ENCODE measurements around the gene GFOD1.

GFOD1 gene

GRCh38 chr6:13398069-13398381, 89.4 kb downstream of the GFOD1 start:
- Histone ChIP-seq H3F3A (ENCODE audit: control insufficient read depth, insufficient read depth) (no peaks in the 10 kb centered on the region), H3K4me2 (ENCODE audit: low read length) (no peak overlapping the region), H3K79me2 (ENCODE audit: control insufficient read depth, low read length) (no peaks in the 10 kb centered on the region), H3K27me3 (ENCODE audit: control insufficient read depth, low read length) (no peaks in the 10 kb centered on the region), H3K27ac (ENCODE audit: low read depth, low read length) (no peak overlapping the region), H3K36me3 (ENCODE audit: control insufficient read depth, low read length) (no peaks in the 10 kb centered on the region), H3K9me3 (ENCODE audit: control insufficient read depth, insufficient read depth, low read length) (no peaks in the 10 kb centered on the region), H3K9me2 (replicated peaks; ENCODE audit: control insufficient read depth, low read length) (no peaks in the 10 kb centered on the region), H4K20me1 (ENCODE audit: control insufficient read depth, insufficient read depth, low read depth, low read length) (no peaks in the 10 kb centered on the region), H3K4me3 (ENCODE audit: low read length) (no peak overlapping the region), H3K4me1 (ENCODE audit: control insufficient read depth, low read length) (peaks cover 27% of the 10 kb centered on the region)
- no peak for TF ChIP-seq EZH2phosphoT487 (IDR thresholded peaks at IDR 0.05; ENCODE audit: borderline replicate concordance, low read length)
- TF ChIP-seq CTCF (IDR thresholded peaks at IDR 0.05; ENCODE audit: low read depth, low read length, poor library complexity, severe bottlenecking) = no peak

GRCh38 chr6:13397359-13398068, 89.9 kb downstream of the GFOD1 start:
- Histone ChIP-seq H3K27me3 (ENCODE audit: control insufficient read depth, low read length) (no peaks in the 10 kb centered on the region), H3K9me3 (ENCODE audit: control insufficient read depth, insufficient read depth, low read length) (no peaks in the 10 kb centered on the region), H3K9me2 (replicated peaks; ENCODE audit: control insufficient read depth, low read length) (no peaks in the 10 kb centered on the region), H3K4me2 (ENCODE audit: low read length) (peak overlapping the region; percentile 24; the same call in 1 of the 2 replicates), H3K4me1 (ENCODE audit: control insufficient read depth, low read length) (peaks cover 27% of the 10 kb centered on the region), H3K4me3 (ENCODE audit: low read length) (no peak overlapping the region), H4K20me1 (ENCODE audit: control insufficient read depth, insufficient read depth, low read depth, low read length) (no peaks in the 10 kb centered on the region), H3F3A (ENCODE audit: control insufficient read depth, insufficient read depth) (no peaks in the 10 kb centered on the region), H3K36me3 (ENCODE audit: control insufficient read depth, low read length) (no peaks in the 10 kb centered on the region), H3K27ac (ENCODE audit: low read depth, low read length) (no peak overlapping the region), H3K79me2 (ENCODE audit: control insufficient read depth, low read length) (no peaks in the 10 kb centered on the region)
- TF ChIP-seq CTCF (IDR thresholded peaks at IDR 0.05; ENCODE audit: low read depth, low read length, poor library complexity, severe bottlenecking) = no peak

GRCh38 chr6:13396241-13396792, 91.1 kb downstream of the GFOD1 start:
- peaks cover 27% of the 10 kb centered on the region for H3K4me1 ChIP-seq (ENCODE audit: control insufficient read depth, low read length)
- H3K9me2 ChIP-seq (replicated peaks; ENCODE audit: control insufficient read depth, low read length) = no peaks in the 10 kb centered on the region
- H3K9me3 ChIP-seq (ENCODE audit: control insufficient read depth, insufficient read depth, low read length) = no peaks in the 10 kb centered on the region
- H3K36me3 ChIP-seq (ENCODE audit: control insufficient read depth, low read length) = no peaks in the 10 kb centered on the region
- H3K4me2 ChIP-seq (ENCODE audit: low read length) = 0 out of 2 replicates have a peak overlapping the region, but pooled peaks have one; percentile 8
- no peaks in the 10 kb centered on the region for H3K27me3 ChIP-seq (ENCODE audit: control insufficient read depth, low read length)
- no peaks in the 10 kb centered on the region for H3K79me2 ChIP-seq (ENCODE audit: control insufficient read depth, low read length)
- H3K27ac ChIP-seq (ENCODE audit: low read depth, low read length) = no peak overlapping the region
- no peaks in the 10 kb centered on the region for H4K20me1 ChIP-seq (ENCODE audit: control insufficient read depth, insufficient read depth, low read depth, low read length)
- TF ChIP-seq EZH2phosphoT487 (IDR thresholded peaks at IDR 0.05; ENCODE audit: borderline replicate concordance, low read length) (no peak), CTCF (IDR thresholded peaks at IDR 0.05; ENCODE audit: low read depth, low read length, poor library complexity, severe bottlenecking) (no peak)
- no peak overlapping the region for H3K4me3 ChIP-seq (ENCODE audit: low read length)
- no peaks in the 10 kb centered on the region for H3F3A ChIP-seq (ENCODE audit: control insufficient read depth, insufficient read depth)
